NCI-H2227 (cell line): ENCODE results near the gene MPRIP.
"Not testable (repeated sequence)": the region's sequence is repeated elsewhere in the genome, so short reads cannot be mapped to it uniquely, and the experiment has no call there.

Source experiments
- DNase-seq: peaks from one replicate; lab custom pipeline; 2025; ENCODE audit not compliant: unreplicated experiment; lab: John Stamatoyannopoulos, UW

MPRIP gene

DNA sequence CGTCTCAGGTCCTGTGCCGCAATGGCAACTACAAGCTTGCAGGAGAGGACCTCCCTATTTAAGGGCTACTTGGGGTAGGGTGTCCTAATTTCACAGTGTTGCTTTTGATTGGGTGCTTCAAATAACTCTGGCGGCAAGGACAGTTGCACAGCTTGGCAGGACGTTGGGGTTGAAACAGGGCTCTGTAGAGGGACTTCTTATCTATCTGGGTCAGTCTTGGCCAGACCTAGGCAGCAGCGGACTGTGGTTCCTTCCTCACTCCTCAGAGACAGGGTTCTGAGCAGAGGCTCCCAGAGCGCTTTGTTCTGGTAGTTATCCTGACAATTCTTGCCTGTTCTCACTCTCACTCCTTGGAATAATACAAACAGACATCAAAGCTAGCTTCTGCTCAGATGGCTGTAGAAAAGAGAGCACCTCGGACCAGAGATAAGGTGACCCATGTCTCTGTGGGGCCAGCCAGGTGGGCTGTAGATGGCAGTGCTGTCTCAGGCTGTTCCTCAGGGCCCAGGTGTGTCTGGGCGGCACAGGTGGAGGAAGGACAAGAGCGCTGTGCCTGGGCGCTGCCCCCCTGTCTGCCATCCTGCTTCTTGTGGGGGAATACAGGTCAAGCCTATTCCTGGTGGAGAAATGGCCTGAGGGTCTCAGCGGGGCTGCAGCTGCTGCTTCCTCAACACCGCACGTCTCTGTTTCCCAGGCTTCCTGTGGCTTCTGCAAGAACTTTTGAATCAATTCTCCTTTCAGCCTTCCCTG, 102.8 kb downstream of the MPRIP start:
- no peak for DNase-seq

DNA sequence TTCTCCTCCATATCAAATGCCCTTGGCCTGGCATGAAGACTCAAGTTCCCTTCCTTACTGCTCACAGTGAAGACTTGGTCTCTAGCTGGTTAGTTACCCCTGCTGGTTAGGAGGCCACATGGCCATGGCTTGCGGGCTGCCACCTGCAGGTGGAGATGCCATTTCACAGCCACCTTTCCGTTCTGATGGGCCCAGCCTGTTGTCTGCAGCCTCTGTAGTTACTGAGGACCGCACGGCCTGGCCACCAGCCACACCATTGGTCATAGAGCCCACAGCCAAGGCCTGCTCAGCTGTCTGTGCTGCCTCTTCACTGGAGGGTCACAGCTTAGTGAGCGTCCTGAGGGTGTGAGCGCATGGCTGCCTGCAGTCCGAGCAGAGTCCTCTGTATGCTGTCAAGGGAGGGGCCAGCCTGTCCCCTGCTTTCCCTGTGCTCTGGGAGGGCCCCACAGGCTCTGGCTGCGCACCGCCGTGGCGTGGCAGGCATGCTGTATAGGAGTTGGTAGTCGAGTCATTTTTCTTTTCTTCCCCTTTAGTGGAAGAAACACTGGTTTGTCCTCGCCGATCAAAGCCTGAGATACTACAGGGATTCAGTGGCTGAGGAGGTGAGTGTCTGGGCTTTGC, 104.6 kb downstream of the MPRIP start:
- no peak for DNase-seq

DNA sequence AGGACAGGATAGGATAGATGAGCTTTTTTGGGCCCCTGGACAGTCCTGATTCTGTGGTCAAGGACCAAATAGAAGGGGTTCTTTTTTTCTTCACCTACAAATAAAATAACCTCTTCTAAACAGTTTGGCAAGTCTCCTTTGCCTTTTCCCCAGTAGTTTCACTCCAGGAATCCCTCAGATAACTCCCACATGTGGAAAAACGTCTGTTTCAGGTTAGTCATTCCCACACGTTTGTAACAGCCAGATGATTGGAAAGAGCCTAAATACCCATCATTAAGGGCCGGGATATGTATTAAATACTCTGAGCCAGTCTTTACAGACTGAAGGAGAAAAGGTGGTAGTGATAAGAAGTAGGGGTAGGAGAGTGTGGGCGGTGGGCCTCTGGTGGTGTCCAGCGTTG, 105.6 kb downstream of the MPRIP start:
- DNase-seq, result no peak

DNA sequence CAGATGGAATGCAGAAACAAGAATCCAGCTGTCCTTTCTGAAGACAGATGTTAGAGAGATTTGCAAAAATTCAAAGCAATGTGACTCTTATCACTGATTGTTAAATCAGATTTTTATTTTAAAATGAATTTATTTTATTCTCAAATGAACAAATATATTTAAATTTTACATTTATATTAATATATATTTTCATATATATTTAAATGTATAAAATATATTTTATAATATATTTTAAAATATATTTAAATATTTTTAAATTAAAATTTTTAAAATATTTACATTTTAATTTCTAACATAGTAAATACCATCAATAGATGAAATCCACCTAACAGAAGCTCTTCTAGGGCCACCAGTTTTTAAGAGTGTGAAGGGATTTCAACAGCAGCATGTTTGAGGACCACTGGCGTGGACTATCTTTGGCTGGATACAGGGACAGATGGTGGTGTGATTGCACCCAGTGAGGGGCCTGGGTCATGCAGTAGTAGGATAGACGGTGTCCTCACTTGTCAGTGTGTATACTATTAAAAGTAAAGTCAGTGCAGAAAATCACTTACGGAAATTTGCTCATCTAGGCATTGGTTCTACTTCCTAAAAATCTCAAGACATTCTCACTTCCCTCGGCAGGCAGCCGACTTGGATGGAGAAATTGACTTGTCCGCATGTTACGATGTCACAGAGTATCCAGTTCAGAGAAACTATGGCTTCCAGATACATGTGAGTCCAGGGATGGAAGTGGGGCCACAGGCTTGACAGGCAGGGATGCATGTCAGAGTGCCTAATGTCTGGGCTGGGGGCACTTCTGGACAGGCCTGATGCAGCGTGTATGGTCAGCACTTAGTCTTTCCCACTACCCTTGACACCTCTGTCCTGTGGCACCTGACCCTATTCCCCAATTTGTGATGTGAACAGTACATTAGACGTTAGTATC, 107.5 kb downstream of the MPRIP start:
- DNase-seq, result no peak

DNA sequence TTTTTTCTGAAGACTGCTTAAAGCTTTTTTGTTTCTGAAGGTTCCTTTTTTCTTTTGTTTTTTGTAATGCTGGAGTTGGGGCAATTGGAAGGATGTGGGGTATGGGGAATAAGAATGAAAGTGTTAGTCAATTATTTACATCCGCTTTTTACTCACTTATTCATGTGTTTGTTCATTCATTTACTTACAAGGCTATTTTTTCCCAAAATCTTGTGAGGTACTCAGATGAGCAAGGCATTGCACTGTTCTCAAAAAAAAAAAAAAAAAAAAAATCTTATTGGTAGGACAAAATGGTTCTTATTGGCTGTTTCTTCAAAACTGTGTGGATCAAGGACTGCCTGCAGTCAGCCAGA, 108.2 kb downstream of the MPRIP start:
- no peak for DNase-seq

DNA sequence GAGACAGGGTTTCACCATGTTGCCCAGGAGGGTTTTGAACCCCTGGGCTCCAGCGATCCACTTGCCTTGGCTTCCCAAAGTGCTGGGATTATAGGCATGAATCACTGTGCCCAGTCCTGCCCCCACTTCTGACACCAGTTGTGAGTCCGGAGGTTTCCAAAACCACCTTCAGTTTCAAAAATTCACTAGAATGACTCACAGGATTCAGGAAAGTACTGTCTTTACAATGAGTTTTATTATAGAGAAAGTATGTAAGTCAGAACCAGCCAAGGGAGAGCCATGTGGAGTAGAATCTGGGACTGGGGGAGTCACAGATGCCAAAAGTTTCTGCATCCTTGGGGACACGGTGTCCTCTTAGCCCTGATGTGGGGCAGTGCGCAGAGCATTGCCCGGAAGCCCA, 108.8 kb downstream of the MPRIP start:
- DNase-seq, result no peak

DNA sequence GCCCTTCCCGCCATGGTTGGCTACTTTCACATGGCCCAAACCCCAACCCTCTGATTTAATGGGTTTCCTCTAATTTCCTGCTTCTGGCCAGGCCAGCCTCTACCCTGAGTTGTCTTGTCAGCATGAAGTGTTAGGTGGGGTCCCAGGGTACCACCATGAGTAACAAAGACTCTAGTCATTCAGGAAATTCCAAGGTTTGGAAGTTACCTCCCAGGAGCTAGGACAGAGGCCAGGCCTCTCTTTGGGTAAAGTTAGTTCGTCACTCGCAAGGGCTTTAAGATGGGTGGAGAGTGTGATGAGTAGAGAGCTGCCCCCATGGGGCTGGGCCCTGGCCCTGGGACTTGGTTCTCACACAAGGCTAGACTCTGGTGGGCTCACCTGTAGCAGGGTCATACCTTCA, 109.3 kb downstream of the MPRIP start:
- DNase-seq, result no peak

DNA sequence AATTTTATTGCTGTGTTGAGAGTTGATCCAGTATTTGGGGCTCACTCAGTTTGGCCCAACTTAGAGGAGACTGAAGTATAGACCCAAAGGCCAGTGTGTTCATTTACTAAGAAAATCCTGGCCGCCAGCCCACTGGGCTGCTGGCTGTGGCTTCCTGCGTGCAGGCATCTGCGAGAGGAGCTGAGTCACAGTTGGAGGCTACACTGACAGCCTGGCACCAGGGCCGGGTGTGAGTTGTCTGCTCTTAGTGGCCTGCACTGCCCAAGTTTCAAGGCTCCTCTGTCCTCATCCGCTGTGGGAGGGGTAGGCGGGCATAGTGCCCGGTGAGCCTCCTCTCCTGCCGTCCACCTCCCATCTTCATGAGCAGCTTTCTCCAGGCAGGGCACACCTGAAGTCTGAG, 109.7 kb downstream of the MPRIP start:
- DNase-seq, result no peak

DNA sequence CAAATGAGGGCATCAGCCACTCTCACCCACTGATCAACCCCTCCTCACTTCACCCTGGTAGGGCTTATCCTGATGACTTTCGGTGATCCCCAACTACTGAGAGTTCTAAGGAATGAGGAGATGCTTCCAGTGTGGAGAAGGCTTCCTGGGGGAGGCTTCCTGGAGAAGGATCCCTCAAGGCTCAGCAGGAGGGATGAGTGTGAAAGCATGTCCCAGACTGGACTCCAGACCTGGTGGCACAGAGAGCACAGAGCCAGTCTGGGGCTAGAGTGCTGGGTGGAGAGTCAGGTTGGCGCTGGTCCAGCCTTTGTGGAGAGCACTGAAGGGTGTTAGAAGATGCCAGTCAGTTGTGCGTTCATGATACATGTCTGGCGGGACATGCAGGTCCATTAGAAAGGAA, 110.1 kb downstream of the MPRIP start:
- DNase-seq, result no peak

DNA sequence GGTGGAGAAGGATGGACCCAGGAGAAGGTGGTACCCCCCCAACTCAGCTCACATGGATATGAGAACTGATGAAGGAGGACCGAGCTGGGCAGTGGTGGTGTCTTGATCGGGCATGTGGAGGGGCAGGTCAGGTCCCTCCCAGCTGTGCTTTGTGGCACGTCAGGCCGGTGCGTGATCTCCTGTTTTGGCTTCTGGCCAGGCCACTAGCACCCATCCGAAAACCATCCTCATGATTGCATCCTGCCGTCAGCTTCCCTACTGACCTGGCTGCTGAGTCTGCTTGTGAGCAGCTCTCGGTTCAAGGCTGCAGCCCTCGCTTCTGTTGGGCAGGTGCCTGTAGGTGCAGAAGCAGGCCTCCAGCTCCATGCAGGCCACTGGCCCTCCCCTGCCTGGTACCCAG, 110.8 kb downstream of the MPRIP start:
- DNase-seq, result no peak

DNA sequence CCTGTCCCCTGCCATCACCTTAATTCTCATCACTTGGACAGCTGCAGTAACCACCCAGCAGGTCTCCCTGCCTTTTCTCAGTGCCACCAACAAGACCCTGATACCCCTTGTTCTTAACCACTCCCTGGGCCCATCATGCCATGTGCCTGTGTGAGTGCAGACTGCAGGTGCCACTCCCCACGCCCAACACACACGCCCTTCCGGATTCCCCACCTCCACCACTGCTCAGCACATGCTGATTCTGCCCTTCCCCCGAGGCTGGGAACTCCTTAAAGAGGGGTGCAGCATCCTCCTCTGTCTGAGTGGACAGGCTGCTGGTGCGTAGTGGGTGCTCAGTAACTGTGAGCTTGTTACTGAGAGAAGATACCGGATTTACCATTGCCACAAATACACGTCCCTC, 111.5 kb downstream of the MPRIP start:
- no peak for DNase-seq

DNA sequence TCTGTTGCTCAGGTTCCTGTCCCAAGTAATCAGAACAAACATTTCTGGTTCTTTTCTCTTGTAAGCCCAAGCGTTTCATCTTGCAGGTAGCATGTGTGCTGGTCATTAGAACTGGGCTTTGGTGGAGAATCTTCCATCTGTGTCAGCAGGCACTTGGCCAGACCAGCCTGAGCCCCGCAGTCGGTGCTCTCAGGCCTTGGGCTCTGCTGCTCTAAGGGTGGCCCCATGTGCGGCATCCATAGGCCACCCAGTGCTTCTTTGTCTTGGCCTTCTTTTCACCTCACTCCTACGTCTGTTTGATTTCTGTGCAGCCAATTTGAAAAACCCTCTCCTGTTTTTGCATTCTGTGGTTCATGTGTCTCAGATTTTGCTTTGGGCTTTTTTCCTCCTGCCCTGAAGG, 112.3 kb downstream of the MPRIP start:
- no peak for DNase-seq

DNA sequence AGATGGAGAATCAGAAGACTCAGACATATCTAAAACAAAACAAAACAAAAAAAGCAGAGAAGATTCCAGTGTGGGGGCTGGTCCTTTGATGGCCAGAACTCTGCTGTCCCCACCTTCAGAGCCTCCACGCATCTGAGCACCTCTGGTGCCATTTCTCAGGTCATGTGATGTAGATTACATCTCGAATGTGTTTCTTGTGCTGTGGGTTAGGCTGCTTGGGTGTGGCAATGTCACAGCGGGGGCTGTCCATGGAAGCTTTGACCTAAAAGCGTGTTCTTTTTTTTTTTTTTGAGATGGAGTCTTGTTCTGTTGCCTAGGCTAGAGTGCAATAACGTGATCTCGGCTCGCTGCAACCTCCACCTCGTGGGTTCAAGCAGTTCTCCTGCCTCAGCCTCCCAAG, 112.7 kb downstream of the MPRIP start:
- DNase-seq, result no peak

DNA sequence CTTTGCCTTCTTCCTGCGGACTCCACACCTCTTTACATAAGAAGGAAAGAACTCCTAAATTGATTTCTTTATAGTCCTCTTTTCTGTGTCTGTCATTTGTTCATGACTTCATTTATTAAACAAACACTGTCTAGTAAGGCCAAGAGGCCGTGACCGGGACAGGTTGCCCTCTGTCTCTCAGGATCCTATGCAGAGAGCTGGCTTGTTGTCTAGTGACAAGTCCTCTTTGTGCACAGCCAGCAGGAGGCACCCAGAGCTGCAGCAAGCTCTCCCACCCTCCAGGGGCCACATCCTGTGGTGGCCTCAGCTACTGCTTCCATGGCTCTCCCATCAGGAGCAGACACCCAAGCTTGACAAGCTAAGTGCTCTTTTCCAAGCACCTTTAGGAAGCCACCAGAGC, 113.3 kb downstream of the MPRIP start:
- DNase-seq, result no peak

DNA sequence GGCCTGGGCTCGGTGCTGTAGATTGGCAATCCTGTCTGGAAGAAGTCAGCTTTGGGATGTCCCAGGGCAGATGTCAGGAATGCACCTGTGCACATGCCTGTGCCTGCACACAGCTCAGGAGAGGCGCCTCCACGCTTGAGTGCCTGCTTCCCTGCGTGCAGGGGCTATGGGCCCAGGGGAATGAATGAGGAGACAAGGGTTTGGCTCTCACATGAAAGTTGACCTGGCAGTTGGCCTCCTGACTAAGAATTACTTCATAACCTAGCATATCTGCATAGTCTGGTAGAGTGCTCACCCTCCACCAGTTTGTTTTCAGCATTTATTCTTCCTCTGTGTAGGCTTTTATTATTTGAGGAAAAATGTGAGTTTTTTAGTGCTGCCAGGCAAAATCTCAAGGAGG, 113.8 kb downstream of the MPRIP start:
- no peak for DNase-seq

DNA sequence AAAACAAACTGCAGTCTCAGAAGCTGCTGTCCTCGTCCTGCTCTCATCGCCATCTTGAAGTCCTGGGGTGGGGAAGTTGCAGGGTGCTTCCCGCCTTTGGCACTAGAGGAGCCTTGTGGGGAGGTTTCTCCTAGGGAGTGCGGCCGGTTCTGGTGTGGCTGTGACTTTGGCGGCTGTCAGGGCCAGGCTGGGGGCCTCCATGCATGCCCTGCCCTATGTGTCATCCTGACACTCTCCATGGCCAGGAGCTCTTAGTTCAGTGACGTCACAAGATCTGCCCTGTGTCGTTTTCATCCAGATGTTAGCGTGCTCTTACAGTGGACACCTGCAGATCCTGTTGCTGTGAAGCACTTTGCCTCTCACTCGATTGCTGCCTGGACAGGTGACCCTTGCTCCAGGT, 114.3 kb downstream of the MPRIP start:
- DNase-seq, result no peak

DNA sequence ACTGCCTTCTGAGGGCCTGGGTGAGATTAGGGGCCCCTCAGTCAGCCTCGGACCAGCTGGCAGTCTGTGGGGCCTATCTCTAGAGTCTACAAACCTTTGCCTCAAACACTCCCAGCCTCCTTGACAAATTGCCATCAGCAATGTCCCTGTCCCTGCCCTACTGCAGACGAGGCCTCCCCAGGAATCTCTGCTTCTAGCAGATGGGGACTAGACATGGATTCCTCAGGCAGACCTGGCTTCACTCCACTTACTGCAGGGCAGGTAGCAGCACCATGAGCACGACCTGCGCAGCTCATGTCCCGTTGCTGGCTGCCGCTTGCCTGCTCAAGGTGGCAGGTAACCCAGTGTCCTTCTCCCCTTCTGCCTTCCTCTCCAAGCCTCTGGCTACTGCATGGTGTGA, 114.8 kb downstream of the MPRIP start:
- no peak for DNase-seq

DNA sequence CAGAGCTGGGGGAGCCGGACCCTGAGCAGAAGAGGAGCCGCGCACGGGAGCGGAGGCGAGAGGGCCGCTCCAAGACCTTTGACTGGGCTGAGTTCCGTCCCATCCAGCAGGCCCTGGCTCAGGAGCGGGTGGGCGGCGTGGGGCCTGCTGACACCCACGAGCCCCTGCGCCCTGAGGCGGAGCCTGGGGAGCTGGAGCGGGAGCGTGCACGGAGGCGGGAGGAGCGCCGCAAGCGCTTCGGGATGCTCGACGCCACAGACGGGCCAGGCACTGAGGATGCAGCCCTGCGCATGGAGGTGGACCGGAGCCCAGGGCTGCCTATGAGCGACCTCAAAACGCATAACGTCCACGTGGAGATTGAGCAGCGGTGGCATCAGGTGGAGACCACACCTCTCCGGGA, 116.2 kb downstream of the MPRIP start:
- DNase-seq, result not testable (repeated sequence)

DNA sequence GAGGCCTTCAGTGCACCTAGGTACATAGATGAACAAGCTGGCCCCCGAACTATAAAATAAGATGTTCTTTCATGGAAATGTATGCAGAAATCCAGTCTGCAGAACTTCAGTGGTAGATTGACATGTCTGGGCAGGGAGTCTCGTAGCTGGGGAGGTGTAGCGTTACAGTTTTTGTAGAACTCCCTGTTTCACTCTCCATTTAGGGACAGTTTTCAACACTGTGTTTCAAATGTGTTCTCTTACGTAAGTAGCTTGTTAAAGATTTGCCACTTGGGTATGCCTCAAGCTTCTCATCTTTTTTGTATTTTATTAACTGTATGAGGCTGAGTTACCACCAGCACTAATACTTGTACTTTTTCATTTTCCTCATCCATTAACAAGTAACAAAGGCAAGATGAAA, 117.3 kb downstream of the MPRIP start:
- no peak for DNase-seq

DNA sequence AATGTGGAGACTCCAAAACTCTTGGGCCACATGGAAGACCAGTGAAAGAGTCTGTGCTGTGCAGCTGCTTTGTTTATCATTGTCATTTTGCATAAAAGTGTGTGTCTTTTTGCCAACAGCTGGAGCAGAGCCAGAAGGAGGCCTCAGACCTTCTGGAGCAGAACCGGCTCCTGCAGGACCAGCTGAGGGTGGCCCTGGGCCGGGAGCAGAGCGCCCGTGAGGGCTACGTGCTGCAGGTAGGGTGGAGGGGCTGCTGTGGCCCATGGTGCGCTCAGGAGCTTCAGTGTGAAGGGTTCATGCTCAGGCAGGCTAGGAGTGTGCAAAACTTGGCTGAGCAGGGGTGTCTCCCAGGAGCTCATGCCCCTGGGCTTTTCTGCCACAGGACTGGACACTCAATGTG, 118.9 kb downstream of the MPRIP start:
- DNase-seq, result no peak

DNA sequence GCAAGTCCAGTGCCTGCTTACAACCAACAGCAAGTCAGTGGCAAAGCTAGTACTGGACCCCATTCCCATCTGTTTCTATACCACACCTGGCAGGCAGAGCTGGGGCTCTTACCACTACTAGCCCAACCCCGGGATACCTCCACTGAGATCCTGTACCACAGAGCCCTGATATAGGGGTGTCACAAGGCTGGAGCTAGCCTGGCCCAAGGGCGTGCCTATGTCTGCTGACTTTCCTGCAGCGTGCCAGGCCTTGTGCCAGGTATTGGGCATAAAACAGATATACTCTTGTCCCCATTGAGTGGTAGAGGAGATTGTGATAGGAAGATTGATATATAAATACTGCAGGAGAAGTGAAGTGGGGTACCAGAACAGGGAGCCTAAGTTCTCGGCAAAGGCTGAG, 119.5 kb downstream of the MPRIP start:
- DNase-seq, result no peak

DNA sequence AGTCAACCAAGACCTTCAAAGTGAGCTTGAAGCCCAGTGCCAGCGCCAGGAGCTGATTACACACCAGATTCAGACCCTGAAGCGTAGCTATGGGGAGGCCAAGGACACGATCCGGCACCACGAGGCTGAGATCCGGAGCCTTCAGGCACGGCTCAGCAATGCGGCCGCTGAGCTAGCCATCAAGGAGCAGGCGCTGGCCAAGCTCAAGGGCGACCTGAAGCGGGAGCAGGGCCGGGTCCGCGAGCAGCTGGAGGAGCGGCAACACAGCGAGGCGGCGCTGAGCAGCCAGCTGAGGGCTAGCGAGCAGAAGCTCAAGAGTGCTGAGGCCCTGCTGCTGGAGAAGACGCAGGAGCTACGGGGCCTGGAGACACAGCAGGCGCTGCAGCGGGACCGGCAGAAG, 121.9 kb downstream of the MPRIP start:
- no peak for DNase-seq
